Measurements from ENCODE around the gene OR51B4.
A peak's percentile ranks its signal among the peaks of the same experiment; 100 is the strongest.

The OR51B4 gene

GRCh38 chr11:5293028-5293427 lies 8.7 kb downstream of the OR51B4 start:
- H3K4me3 ChIP-seq (ENCODE audit: low read depth, low read length) = no peak overlapping the region
- TF ChIP-seq CTCF (IDR thresholded peaks at IDR 0.05; ENCODE audit: insufficient read depth, low read depth, low read length, missing control alignments) = no peak
- no peak for DNase-seq (ENCODE audit: low read depth)

- peak; percentile 61 for TF ChIP-seq CTCF (IDR thresholded peaks at IDR 0.05; ENCODE audit: insufficient read depth, low read depth, low read length, missing control alignments)
Observed at GRCh38 chr11:5291207-5291838, 10.4 kb downstream of the OR51B4 start.

GRCh38 chr11:5290106-5290505 lies 11.6 kb downstream of the OR51B4 start:
- H3K4me3 ChIP-seq (ENCODE audit: low read depth, low read length) = no peak overlapping the region
- TF ChIP-seq CTCF (IDR thresholded peaks at IDR 0.05; ENCODE audit: insufficient read depth, low read depth, low read length, missing control alignments) = no peak
- no peak for DNase-seq (ENCODE audit: low read depth)

More at GRCh38 chr11:5291207-5291838, 10.4 kb downstream of the OR51B4 start:
- peak; percentile 61 for DNase-seq (ENCODE audit: low read depth)
- no peak overlapping the region for H3K4me3 ChIP-seq (ENCODE audit: low read depth, low read length)

- DNase-seq (ENCODE audit: low read depth) = no peak
Observed at GRCh38 chr11:5289696-5290095, 12.1 kb downstream of the OR51B4 start.

GRCh38 chr11:5288906-5289550 lies 12.7 kb downstream of the OR51B4 start:
- no peak for DNase-seq (ENCODE audit: low read depth)
- no peak overlapping the region for H3K4me3 ChIP-seq (ENCODE audit: low read depth, low read length)
- no peak for TF ChIP-seq CTCF (IDR thresholded peaks at IDR 0.05; ENCODE audit: insufficient read depth, low read depth, low read length, missing control alignments)

More at GRCh38 chr11:5289696-5290095, 12.1 kb downstream of the OR51B4 start:
- TF ChIP-seq CTCF (IDR thresholded peaks at IDR 0.05; ENCODE audit: insufficient read depth, low read depth, low read length, missing control alignments) = no peak
- H3K4me3 ChIP-seq (ENCODE audit: low read depth, low read length) = no peak overlapping the region

- no peak for DNase-seq (ENCODE audit: low read depth)
- H3K4me3 ChIP-seq (ENCODE audit: low read depth, low read length) = no peak overlapping the region
- TF ChIP-seq CTCF (IDR thresholded peaks at IDR 0.05; ENCODE audit: insufficient read depth, low read depth, low read length, missing control alignments) = no peak
Observed at GRCh38 chr11:5288108-5288905, 13.4 kb downstream of the OR51B4 start.
